HepG2 (cell line): ENCODE data around the gene PPRC1.

Source experiments
- ARID2 ChIP-seq: sonication (generic); formaldehyde crosslinking; IDR thresholded peaks from 2 replicates; pipeline ENCODE4 v1.8.1; 2022; ENCODE audit warnings: mild to moderate bottlenecking, missing genetic modification reagents, borderline replicate concordance
- IKZF1 ChIP-seq: fragments of 450-650 bp; IDR thresholded peaks from 2 replicates; pipeline ENCODE4 v1.7.1; 2016
- KDM1A ChIP-seq: IDR thresholded peaks from 2 replicates; pipeline ENCODE4 v1.6.1; 2016; ENCODE audit warnings: missing compliant biosample characterization
- RBAK ChIP-seq: sonication (generic); formaldehyde crosslinking; IDR thresholded peaks from 2 replicates; pipeline ENCODE4 v1.5.1; 2020; ENCODE audit warnings: mild to moderate bottlenecking, missing genetic modification reagents
- U2AF1 ChIP-seq: fragments of 200-400 bp; formaldehyde crosslinking; optimal IDR thresholded peaks from 2 replicates; pipeline ENCODE3; 2017; ENCODE audit warnings: mild to moderate bottlenecking, low read depth, low read length
- ZNF10 ChIP-seq: sonication (generic); formaldehyde crosslinking; IDR thresholded peaks from 2 replicates; pipeline ENCODE4 v1.4.0; 2020; ENCODE audit warnings: mild to moderate bottlenecking, low read depth, missing genetic modification reagents, borderline replicate concordance
- ZNF224 ChIP-seq: sonication (generic); formaldehyde crosslinking; IDR thresholded peaks from 2 replicates; pipeline ENCODE4 v1.5.0; 2020; ENCODE audit warnings: mild to moderate bottlenecking, missing genetic modification reagents
- ZNF234 ChIP-seq: sonication (generic); formaldehyde crosslinking; conservative IDR thresholded peaks from 2 replicates; pipeline ENCODE4 v1.5.1; 2020; ENCODE audit warnings: mild to moderate bottlenecking, missing genetic modification reagents
- ZSCAN29 ChIP-seq: sonication (generic); formaldehyde crosslinking; conservative IDR thresholded peaks from 2 replicates; pipeline ENCODE4 v1.4.0; 2020; ENCODE audit warnings: mild to moderate bottlenecking, missing genetic modification reagents
- TF ChIP-seq, protein P1 (sequence below): IDR thresholded peaks from 2 replicates; pipeline ENCODE4 v1.6.1; 2016; ENCODE audit warnings: mild to moderate bottlenecking
- TF ChIP-seq, protein P2 (sequence below): IDR thresholded peaks from 2 replicates; pipeline ENCODE4 v1.6.1; 2016; ENCODE audit warnings: mild to moderate bottlenecking, missing biosample characterization, missing genetic modification reagents
- TF ChIP-seq, protein P3 (sequence below): sonication (generic); formaldehyde crosslinking; IDR thresholded peaks from 2 replicates; pipeline ENCODE4 v1.4.0; 2020; ENCODE audit warnings: mild to moderate bottlenecking, missing genetic modification reagents, borderline replicate concordance

DNA sequence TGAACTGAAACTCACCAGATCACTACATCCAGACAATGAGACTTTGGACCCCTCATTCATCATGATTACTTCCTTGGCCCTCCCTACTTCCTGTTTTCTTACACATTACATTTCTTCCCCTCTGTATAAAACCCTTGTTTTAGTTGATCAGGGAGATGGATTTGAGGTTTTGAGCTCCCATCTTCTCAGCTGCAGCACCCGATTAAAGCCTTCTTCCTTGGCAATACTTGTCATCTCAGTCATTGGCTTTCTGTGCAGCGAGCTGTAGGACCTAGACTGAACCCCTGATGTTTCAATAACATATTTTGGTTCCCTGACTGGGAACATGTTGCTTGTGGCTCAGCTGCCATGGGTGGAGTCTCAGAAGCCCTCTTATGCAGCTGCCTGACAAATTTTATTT, 52.4 kb downstream of the PPRC1 start:
- TF ChIP-seq, protein P1, sequence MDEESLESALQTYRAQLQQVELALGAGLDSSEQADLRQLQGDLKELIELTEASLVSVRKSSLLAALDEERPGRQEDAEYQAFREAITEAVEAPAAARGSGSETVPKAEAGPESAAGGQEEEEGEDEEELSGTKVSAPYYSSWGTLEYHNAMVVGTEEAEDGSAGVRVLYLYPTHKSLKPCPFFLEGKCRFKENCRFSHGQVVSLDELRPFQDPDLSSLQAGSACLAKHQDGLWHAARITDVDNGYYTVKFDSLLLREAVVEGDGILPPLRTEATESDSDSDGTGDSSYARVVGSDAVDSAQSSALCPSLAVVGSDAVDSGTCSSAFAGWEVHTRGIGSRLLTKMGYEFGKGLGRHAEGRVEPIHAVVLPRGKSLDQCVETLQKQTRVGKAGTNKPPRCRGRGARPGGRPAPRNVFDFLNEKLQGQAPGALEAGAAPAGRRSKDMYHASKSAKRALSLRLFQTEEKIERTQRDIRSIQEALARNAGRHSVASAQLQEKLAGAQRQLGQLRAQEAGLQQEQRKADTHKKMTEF = no peak
- TF ChIP-seq, protein P2, sequence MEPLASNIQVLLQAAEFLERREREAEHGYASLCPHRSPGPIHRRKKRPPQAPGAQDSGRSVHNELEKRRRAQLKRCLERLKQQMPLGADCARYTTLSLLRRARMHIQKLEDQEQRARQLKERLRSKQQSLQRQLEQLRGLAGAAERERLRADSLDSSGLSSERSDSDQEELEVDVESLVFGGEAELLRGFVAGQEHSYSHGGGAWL (CRISPR knock-in tag) = no peak
- TF ChIP-seq ARID2 (CRISPR knock-in tag) (no peak), RBAK (no peak), ZNF224 (CRISPR knock-in tag) (no peak), U2AF1 (no peak), ZNF10 (CRISPR knock-in tag) (no peak), ZNF234 (CRISPR knock-in tag) (no peak), KDM1A (no peak), IKZF1 (no peak), ZSCAN29 (CRISPR knock-in tag) (no peak)
- TF ChIP-seq, protein P3, sequence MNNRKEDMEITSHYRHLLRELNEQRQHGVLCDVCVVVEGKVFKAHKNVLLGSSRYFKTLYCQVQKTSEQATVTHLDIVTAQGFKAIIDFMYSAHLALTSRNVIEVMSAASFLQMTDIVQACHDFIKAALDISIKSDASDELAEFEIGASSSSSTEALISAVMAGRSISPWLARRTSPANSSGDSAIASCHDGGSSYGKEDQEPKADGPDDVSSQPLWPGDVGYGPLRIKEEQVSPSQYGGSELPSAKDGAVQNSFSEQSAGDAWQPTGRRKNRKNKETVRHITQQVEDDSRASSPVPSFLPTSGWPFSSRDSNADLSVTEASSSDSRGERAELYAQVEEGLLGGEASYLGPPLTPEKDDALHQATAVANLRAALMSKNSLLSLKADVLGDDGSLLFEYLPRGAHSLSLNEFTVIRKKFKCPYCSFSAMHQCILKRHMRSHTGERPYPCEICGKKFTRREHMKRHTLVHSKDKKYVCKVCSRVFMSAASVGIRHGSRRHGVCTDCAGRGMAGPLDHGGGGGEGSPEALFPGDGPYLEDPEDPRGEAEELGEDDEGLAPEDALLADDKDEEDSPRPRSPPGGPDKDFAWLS (CRISPR knock-in tag) = no peak
